OCI-LY1 (cell line): ENCODE data around the gene WWOX.

Experiments used
- H2AFZ ChIP-seq: fragments of 200-600 bp; sonication (generic), shearing (Covaris generic); 2 replicates; pipeline ENCODE4 v1.6.0; 2014; ENCODE audit warnings: antibody characterized with exemption, mild to moderate bottlenecking, low read length
- H3F3A ChIP-seq: fragments of 200-600 bp; sonication (generic), shearing (Covaris generic); 2 replicates; pipeline ENCODE4 v1.6.0; 2014; ENCODE audit warnings: mild to moderate bottlenecking, antibody characterized with exemption, low read length, moderate library complexity; ENCODE audit not compliant: insufficient read depth
- H3K27ac ChIP-seq: fragments of 200-600 bp; sonication (generic); 2 replicates; pipeline ENCODE4 v1.5.1; 2014; ENCODE audit warnings: low read length, mixed run types, mild to moderate bottlenecking, low read depth; ENCODE audit not compliant: poor library complexity, severe bottlenecking
- H3K27me3 ChIP-seq: fragments of 200-600 bp; sonication (generic); 2 replicates; pipeline ENCODE4 v1.6.0; 2014; ENCODE audit warnings: antibody characterized with exemption, mild to moderate bottlenecking, low read length, moderate library complexity; ENCODE audit not compliant: insufficient read depth
- H3K36me3 ChIP-seq: fragments of 200-600 bp; sonication (generic); 2 replicates; pipeline ENCODE4 v1.6.1; 2014; ENCODE audit warnings: mild to moderate bottlenecking, antibody characterized with exemption, low read length, moderate library complexity, mixed read lengths; ENCODE audit not compliant: insufficient read depth
- H3K4me1 ChIP-seq: fragments of 200-600 bp; sonication (generic); 2 replicates; pipeline ENCODE4 v1.5.1; 2014; ENCODE audit warnings: mild to moderate bottlenecking, low read length, moderate library complexity; ENCODE audit not compliant: insufficient read depth, severe bottlenecking
- H3K4me2 ChIP-seq: fragments of 200-600 bp; sonication (generic), shearing (Covaris generic); 2 replicates; pipeline ENCODE4 v1.6.1; 2014; ENCODE audit warnings: low read length
- H3K4me3 ChIP-seq: fragments of 200-600 bp; sonication (generic); 2 replicates; pipeline ENCODE4 v1.5.1; 2014; ENCODE audit warnings: low read length, low read depth, mild to moderate bottlenecking, mixed read lengths; ENCODE audit not compliant: poor library complexity, severe bottlenecking
- H3K79me2 ChIP-seq: fragments of 200-600 bp; shearing (Covaris generic); 2 replicates; pipeline ENCODE4 v1.6.1; 2016; ENCODE audit warnings: mixed run types, low read length, mixed read lengths; ENCODE audit not compliant: insufficient read depth
- H3K9ac ChIP-seq: fragments of 200-600 bp; sonication (generic), shearing (Covaris generic); 2 replicates; pipeline ENCODE4 v1.6.1; 2014; ENCODE audit warnings: mild to moderate bottlenecking, low read length, mixed read lengths
- H3K9me2 ChIP-seq: fragments of 200-600 bp; sonication (generic), shearing (Covaris generic); 2 replicates; pipeline ENCODE4 v1.6.1; 2014; ENCODE audit warnings: low read depth, mild to moderate bottlenecking, low read length, mixed read lengths
- H3K9me3 ChIP-seq: fragments of 200-600 bp; shearing (Covaris generic); 2 replicates; pipeline ENCODE4 v1.6.1; 2014; ENCODE audit warnings: low read length, mixed read lengths
- H4K20me1 ChIP-seq: fragments of 200-600 bp; sonication (generic), shearing (Covaris generic); 2 replicates; pipeline ENCODE4 v1.6.0; 2016; ENCODE audit warnings: mild to moderate bottlenecking, low read length; ENCODE audit not compliant: insufficient read depth
- CTCF ChIP-seq: fragments of 200-600 bp; sonication (generic), shearing (Covaris generic); IDR thresholded peaks from 2 replicates; pipeline ENCODE4 v1.5.1; 2017; ENCODE audit warnings: mild to moderate bottlenecking, antibody characterized with exemption, low read length, moderate library complexity, mixed read lengths
- EZH2 ChIP-seq: fragments of 200-600 bp; sonication (generic), shearing (Covaris generic); IDR thresholded peaks from 2 replicates; pipeline ENCODE4 v1.8.0; 2017; ENCODE audit warnings: borderline replicate concordance, mixed run types, mild to moderate bottlenecking, antibody characterized with exemption, low read length, moderate library complexity, mixed read lengths

The WWOX gene

GRCh38 chr16:78375055-78375679 lies 275.7 kb downstream of the WWOX start:
- H3F3A ChIP-seq: no peaks in the 10 kb centered on the region
- no peaks in the 10 kb centered on the region for H3K9me3 ChIP-seq
- TF ChIP-seq CTCF (no peak), EZH2 (no peak)
- no peak overlapping the region for H2AFZ ChIP-seq
- H3K79me2 ChIP-seq: no peaks in the 10 kb centered on the region
- H3K4me1 ChIP-seq: no peaks in the 10 kb centered on the region
- no peak overlapping the region for H3K4me2 ChIP-seq
- no peaks in the 10 kb centered on the region for H3K36me3 ChIP-seq
- H3K4me3 ChIP-seq: no peak overlapping the region
- H3K9ac ChIP-seq: no peak overlapping the region
- H3K9me2 ChIP-seq: no peaks in the 10 kb centered on the region
- no peaks in the 10 kb centered on the region for H4K20me1 ChIP-seq
- no peaks in the 10 kb centered on the region for H3K27me3 ChIP-seq
- no peak overlapping the region for H3K27ac ChIP-seq

GRCh38 chr16:78376452-78376851 lies 277.0 kb downstream of the WWOX start:
- H3K4me2 ChIP-seq: no peak overlapping the region
- no peak overlapping the region for H3K9ac ChIP-seq
- no peaks in the 10 kb centered on the region for H3K9me3 ChIP-seq
- TF ChIP-seq EZH2: no peak
- no peak overlapping the region for H2AFZ ChIP-seq
- H3K9me2 ChIP-seq: no peaks in the 10 kb centered on the region
- H3K79me2 ChIP-seq: no peaks in the 10 kb centered on the region
- no peaks in the 10 kb centered on the region for H3F3A ChIP-seq
- H3K4me1 ChIP-seq: no peaks in the 10 kb centered on the region
- no peak overlapping the region for H3K4me3 ChIP-seq
- no peak overlapping the region for H3K27ac ChIP-seq
- no peaks in the 10 kb centered on the region for H3K36me3 ChIP-seq
- H4K20me1 ChIP-seq: no peaks in the 10 kb centered on the region
- H3K27me3 ChIP-seq: no peaks in the 10 kb centered on the region

DNA sequence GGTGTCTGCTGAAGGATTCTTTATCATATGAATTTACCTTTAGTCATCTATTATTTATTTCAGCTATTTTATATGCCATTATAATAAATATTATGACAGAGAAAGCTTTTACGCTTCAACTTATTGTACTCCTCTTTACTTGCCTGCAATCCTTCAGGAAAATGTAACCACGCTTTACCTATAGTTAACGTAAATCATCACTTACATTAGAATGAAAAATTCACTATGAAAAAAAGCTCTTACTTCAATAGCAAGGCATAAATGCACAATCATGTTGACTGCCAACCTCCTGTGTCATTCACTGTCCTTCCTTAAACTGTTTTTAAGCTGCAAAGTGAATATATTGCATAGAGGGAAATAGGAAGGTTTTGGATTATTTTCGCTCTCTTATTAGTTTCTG lies 277.9 kb downstream of the WWOX start:
- H3K4me3 ChIP-seq: no peak overlapping the region
- no peaks in the 10 kb centered on the region for H3K79me2 ChIP-seq
- H3K4me1 ChIP-seq: no peaks in the 10 kb centered on the region
- no peak overlapping the region for H3K4me2 ChIP-seq
- H3F3A ChIP-seq: no peaks in the 10 kb centered on the region
- H3K9me3 ChIP-seq: no peaks in the 10 kb centered on the region
- H3K36me3 ChIP-seq: no peaks in the 10 kb centered on the region
- H3K9ac ChIP-seq: no peak overlapping the region
- H3K9me2 ChIP-seq: no peaks in the 10 kb centered on the region
- H3K27me3 ChIP-seq: no peaks in the 10 kb centered on the region
- TF ChIP-seq CTCF (no peak), EZH2 (no peak)
- no peak overlapping the region for H3K27ac ChIP-seq
- no peaks in the 10 kb centered on the region for H4K20me1 ChIP-seq
- H2AFZ ChIP-seq: no peak overlapping the region

DNA sequence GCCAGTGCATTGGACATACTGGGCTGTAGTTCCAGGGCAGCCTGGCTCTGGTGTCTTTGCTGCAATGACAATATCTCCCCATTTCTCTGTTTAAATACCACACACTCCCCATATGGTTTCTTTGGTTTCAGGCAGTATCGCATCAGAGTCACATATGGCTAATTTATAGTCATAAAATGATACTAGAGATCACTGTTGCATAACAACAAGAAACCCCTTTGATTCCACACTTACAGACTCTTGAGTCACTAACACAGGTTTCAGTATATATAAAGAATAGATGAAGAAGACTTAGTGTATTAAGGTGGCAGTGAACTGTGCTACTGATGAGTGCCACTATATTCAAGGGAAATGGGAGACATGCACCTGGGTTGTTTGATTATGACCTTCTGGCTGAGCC lies 281.6 kb downstream of the WWOX start:
- Histone ChIP-seq H3K27ac (no peak overlapping the region), H3K9me3 (no peaks in the 10 kb centered on the region), H3K4me2 (no peak overlapping the region), H4K20me1 (no peaks in the 10 kb centered on the region), H2AFZ (no peak overlapping the region), H3F3A (no peaks in the 10 kb centered on the region), H3K9ac (no peak overlapping the region), H3K4me1 (no peaks in the 10 kb centered on the region), H3K27me3 (no peaks in the 10 kb centered on the region), H3K36me3 (no peaks in the 10 kb centered on the region), H3K79me2 (no peaks in the 10 kb centered on the region), H3K9me2 (no peaks in the 10 kb centered on the region), H3K4me3 (no peak overlapping the region)
- TF ChIP-seq CTCF (no peak), EZH2 (no peak)
